KG1 (cell line): ENCODE results near the gene CRYBG3.

ENCODE experiments used
- DNase-seq: peaks from one replicate; lab custom pipeline; 2025; lab: John Stamatoyannopoulos, UW

Gene CRYBG3

GRCh38 chr3:97948351-97949109, 126.7 kb downstream of the CRYBG3 start:
- no peak for DNase-seq

DNA sequence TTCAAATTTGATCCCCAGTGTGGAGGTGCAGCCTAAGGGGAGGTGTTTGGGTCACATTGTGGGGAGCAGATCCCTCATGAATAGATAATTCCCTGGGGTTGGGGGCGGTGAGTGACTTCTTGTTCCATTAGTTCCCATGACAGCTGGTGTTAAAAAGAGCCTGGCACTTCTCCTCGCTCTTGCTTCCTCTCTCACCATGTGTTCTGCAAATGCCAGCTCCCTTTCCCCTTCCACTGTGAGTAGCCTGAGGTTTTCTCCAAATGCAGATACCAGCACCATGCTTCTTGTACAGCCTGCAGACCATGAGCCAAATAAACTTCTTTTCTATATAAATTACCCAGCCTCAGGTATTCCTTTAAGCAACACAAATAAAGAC, 127.3 kb downstream of the CRYBG3 start:
- DNase-seq, result no peak

GRCh38 chr3:97949743-97950142, 127.9 kb downstream of the CRYBG3 start:
- DNase-seq, result no peak

DNA sequence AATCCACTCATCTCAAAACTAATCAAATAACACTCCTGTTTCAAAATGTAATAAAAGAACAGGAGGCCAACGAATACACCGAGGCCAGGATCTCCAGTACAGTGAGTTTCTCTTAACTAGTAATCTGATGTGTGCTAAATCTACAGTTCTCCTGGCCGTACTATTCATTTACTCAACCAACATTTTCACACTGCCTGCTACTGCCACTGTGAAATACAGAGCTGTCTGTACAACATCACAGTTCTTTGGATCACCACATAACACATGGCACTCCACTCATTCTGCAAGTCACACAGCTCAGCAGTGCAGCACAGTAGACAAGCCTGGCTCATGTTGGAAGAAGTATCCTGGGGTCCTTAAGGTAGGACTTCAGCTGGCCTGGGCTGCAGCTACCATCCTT, 128.5 kb downstream of the CRYBG3 start:
- DNase-seq, result no peak

GRCh38 chr3:97952280-97952679, 130.5 kb downstream of the CRYBG3 start:
- DNase-seq, result no peak

GRCh38 chr3:97952872-97953271, 131.1 kb downstream of the CRYBG3 start:
- DNase-seq, result no peak

GRCh38 chr3:97954228-97954827, 132.5 kb downstream of the CRYBG3 start:
- no peak for DNase-seq

DNA sequence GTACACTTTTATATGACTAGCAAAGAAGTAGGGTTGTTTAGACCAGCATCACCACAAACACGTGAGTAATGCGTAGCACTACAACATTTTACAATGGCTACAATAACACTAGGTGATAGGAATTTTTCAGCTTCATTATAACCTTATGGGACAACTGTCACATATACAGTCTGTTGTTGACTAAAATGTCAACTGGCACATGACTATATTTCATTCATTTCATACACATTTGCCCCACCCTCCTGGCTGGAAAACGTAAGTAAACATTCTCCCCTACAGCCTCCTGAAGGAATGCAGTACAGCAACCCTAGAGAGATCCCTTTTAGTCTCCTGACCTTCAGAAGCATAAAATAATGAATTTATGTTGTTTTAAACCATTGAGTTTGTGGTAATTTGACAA, 134.2 kb downstream of the CRYBG3 start:
- DNase-seq, result no peak

- no peak for DNase-seq
These were observed 136.0 kb downstream of the CRYBG3 start for GRCh38 chr3:97957617-97958311.

GRCh38 chr3:97958396-97958795, 136.6 kb downstream of the CRYBG3 start:
- DNase-seq, result no peak

DNA sequence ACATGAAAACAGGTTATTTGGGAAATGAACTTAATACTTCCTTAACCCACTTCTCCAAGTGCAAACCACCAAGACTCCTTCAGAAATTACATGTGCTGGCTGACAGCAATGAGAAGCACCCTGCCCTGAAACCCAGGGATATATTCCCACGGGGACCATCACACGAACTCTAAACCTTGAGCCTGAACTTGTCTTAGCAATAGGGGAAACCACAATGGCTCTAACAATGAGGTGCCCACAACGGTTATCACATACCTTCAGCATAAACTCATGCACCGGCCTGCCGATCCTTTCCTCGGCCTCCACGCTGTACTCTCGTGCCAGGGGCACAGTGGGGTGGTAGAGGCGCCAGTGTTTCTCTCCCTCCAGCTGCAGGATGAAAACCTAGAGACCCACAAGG, 137.0 kb downstream of the CRYBG3 start:
- DNase-seq, result no peak

GRCh38 chr3:97959872-97960271, 138.1 kb downstream of the CRYBG3 start:
- DNase-seq, result no peak

GRCh38 chr3:97960551-97960950, 138.7 kb downstream of the CRYBG3 start:
- no peak for DNase-seq

DNA sequence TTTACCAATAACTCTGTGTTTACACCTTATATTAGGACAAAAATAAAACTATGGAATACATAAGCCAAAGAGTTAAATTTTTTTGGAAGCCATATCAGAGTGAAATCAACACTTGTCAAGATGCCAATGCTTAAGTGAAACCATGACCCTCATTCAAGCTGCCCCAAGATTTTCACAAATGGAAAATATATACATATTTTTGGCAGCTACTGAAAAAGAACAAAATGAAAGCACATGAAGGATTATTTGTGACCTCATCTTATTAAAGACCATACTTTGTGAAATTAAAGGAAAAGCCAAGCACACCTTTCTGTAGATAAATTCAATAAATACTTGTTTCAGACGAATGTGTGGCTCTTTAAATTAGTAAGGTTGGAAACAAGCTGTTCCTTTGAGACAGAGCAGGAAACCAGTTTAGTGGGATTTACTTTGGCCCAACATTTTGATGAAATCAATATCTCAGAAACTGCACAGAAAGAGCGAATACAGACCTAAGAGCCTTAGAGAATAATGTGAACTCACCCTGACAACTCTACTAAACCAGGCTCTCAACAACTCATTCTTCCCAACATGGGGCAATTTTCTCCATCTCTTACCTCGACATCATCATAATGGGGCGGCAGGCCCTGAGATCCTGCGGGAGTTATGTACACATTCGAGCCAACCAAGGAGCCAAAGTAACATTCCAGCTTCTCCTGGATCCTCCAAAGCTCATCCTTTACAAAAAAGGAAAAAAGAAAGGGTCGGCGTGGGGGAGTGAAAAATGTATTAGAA, 139.4 kb downstream of the CRYBG3 start:
- DNase-seq, result no peak

- no peak for DNase-seq
These were observed 146.2 kb downstream of the CRYBG3 start for GRCh38 chr3:97967966-97968365.

GRCh38 chr3:97968376-97968775, 146.6 kb downstream of the CRYBG3 start:
- no peak for DNase-seq

- DNase-seq, result no peak
These were observed 147.7 kb downstream of the CRYBG3 start for GRCh38 chr3:97969541-97969940.

DNA sequence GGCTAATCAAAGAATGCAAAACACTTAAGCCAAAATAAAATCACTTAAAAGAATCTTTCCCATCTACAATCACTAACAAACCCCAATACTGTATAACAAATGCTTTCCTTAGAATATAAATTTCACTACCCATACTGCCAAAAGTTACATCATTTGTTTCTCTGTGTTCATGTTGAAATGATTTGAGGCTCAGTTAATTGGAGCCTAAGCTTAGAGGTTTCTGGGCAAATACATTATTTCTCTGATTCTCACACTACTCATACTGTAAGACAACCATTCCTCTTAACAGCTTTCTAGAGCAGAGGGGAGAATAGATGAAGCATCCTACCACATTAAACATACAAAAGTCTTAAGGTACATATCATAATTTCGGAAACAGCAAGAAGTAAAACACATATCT, 148.3 kb downstream of the CRYBG3 start:
- DNase-seq, result no peak

- DNase-seq, result no peak
These were observed 149.3 kb downstream of the CRYBG3 start for GRCh38 chr3:97970956-97971620.

- DNase-seq, result peak; percentile 66
These were observed 150.1 kb downstream of the CRYBG3 start, which contains the start of gene RIOX2 for GRCh38 chr3:97971679-97972567. Gene RIOX2, minus strand, starts transcription at chr3:97972431. Its CDS starts 4,838 bp downstream, at chr3:97967593.

DNA sequence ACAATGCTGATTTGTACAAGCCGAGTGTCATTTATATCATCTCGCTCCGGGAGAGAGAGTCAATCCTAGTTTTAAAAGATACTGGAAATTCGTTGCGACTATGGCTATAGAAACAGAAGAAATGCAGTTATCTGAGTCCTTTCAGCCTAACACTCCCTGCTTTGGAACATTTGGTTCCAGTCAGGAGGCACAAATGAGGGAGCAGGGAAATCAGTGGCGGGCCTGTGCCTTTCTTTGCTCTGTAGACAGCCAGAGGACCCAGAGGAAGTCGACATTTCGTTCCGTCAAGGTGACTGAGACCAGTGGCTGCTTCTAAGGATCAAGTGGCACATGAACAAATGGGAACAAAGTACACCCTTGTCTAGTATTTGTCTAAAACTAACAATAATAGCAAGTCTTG, 151.2 kb downstream of the CRYBG3 start:
- no peak for DNase-seq
